NCI-H2171 (cell line): Measurements from ENCODE around the gene KRT12.
"Not testable (repeated sequence)": the region's sequence is repeated elsewhere in the genome, so short reads cannot be mapped to it uniquely, and the experiment has no call there.

Experiments
- DNase-seq: peaks from one replicate; lab custom pipeline; 2025; lab: John Stamatoyannopoulos, UW

KRT12 gene

GRCh38 chr17:40883626-40884334 is 16.8 kb upstream of the KRT12 start:
- DNase-seq = no peak

- no peak for DNase-seq
Observed at GRCh38 chr17:40883031-40883430, 16.0 kb upstream of the KRT12 start.

GRCh38 chr17:40879026-40879425 is 12.0 kb upstream of the KRT12 start:
- DNase-seq = no peak

- DNase-seq = no peak
Observed at GRCh38 chr17:40878044-40878443, 11.0 kb upstream of the KRT12 start.

- no peak for DNase-seq
Observed at GRCh38 chr17:40873801-40874200, 6.8 kb upstream of the KRT12 start.

GRCh38 chr17:40873255-40873654 is 6.2 kb upstream of the KRT12 start:
- DNase-seq = no peak

- DNase-seq = no peak
Observed at GRCh38 chr17:40872416-40872815, 5.4 kb upstream of the KRT12 start.

- DNase-seq = no peak
Observed at GRCh38 chr17:40871316-40871715, 4.3 kb upstream of the KRT12 start.

- DNase-seq = no peak
Observed at GRCh38 chr17:40870136-40870535, 3.1 kb upstream of the KRT12 start.

GRCh38 chr17:40864661-40865390 is 2.2 kb downstream of the KRT12 start:
- no peak for DNase-seq

GRCh38 chr17:40862985-40863733 is 3.9 kb downstream of the KRT12 start:
- DNase-seq = no peak

- no peak for DNase-seq
Observed at GRCh38 chr17:40859536-40859935, 7.5 kb downstream of the KRT12 start.

- not testable (repeated sequence) for DNase-seq
Observed at GRCh38 chr17:40858667-40859066, 8.4 kb downstream of the KRT12 start.

GRCh38 chr17:40857535-40857934 is 9.5 kb downstream of the KRT12 start:
- DNase-seq = no peak

GRCh38 chr17:40854175-40854814 is 12.7 kb downstream of the KRT12 start:
- no peak for DNase-seq

- DNase-seq = no peak
Observed at GRCh38 chr17:40852364-40852763, 14.7 kb downstream of the KRT12 start.

- no peak for DNase-seq
Observed at GRCh38 chr17:40850293-40850972, 16.6 kb downstream of the KRT12 start.

- DNase-seq = no peak
Observed at GRCh38 chr17:40849723-40850122, 17.3 kb downstream of the KRT12 start.

GRCh38 chr17:40848583-40849235 is 18.3 kb downstream of the KRT12 start:
- DNase-seq = no peak

- no peak for DNase-seq
Observed at GRCh38 chr17:40846515-40847144, 20.4 kb downstream of the KRT12 start.

- no peak for DNase-seq
Observed at GRCh38 chr17:40844671-40845107, 22.3 kb downstream of the KRT12 start.
